K562 (cell line): Measurements from ENCODE around the gene ATP8B2. TPM values are rescaled to one million over a fixed set of nuclear protein-coding genes. Genes with fewer than 3 reads are reported as not detected.

ENCODE experiments used
- ATAC-seq: fragments of 200-7000 bp; cut with Tn5 transposase; 3 replicates; pipeline ENCODE4 v1.9.1; 2020; ENCODE audit warnings: moderate library complexity
- BruUV-seq: library from RNA; stranded (reverse); fragments of 400-500 nt; replicated peaks from 2 replicates; lab custom pipeline; 2021; lab: Mats Ljungman, UMichigan
- CTCF ChIA-PET: fragments of 300-600 bp; formaldehyde crosslinking; extraction: SDS; loops from one replicate; lab custom pipeline; 2021; ENCODE audit warnings: low intra/inter-chr PET ratio; lab: Yijun Ruan, JAX
- POLR2A ChIA-PET: fragments of 300-600, 350-650 bp; sonication (Branson Sonifier 250); formaldehyde crosslinking; extraction: SDS; loops from one replicate; lab custom pipeline; 2021; ENCODE audit warnings: antibody characterized with exemption, inconsistent platforms; lab: Yijun Ruan, JAX
- DNase-seq, 4 experiments: peaks; one replicate each; pipeline versions ENCODE4 v3.0.0 to v3.0.0-alpha.2; 2011 to 2018; ENCODE audit warnings: low spot score in 3 of 4, mixed read lengths in 3 of 4; ENCODE audit errors: extremely low read depth in 1 of 4
- FAIRE-seq: peaks from 2 replicates; lab custom pipeline; 2011; peaks lifted over from hg19 to GRCh38; lab: Jason Lieb, UNC
- H2AFZ ChIP-seq: 2 replicates; pipeline ENCODE4 v1.6.0; 2011; ENCODE audit warnings: low read depth, low read length, control low read depth, inconsistent platforms
- H3K27ac ChIP-seq: fragments of 200-600 bp; 3 replicates; pipeline ENCODE4 v1.8.0; 2011; ENCODE audit warnings: low read depth, mild to moderate bottlenecking, control low read depth, inconsistent platforms, low read length, moderate library complexity, mixed read lengths; ENCODE audit errors: extremely low read depth
- H3K27me3 ChIP-seq, 2 experiments: fragments of 300-600 bp in 1 of 2; 2 replicates in 1 of 2; 3 replicates in 1 of 2; pipeline versions ENCODE4 v1.6.0 to v1.8.0; 2011; ENCODE audit warnings: inconsistent platforms in 2 of 2, low read length in 2 of 2, mild to moderate bottlenecking in 1 of 2, mixed read lengths in 1 of 2, moderate library complexity in 1 of 2; ENCODE audit not compliant: control insufficient read depth in 2 of 2, insufficient read depth in 2 of 2
- H3K36me3 ChIP-seq: fragments of 300-600 bp; 3 replicates; pipeline ENCODE4 v1.8.0; 2011; ENCODE audit warnings: mild to moderate bottlenecking, low read length, inconsistent platforms; ENCODE audit not compliant: control insufficient read depth, insufficient read depth
- H3K4me1 ChIP-seq, 2 experiments: fragments of 200-600 bp in 1 of 2; replicated peaks in 1 of 2; 2 replicates in 1 of 2; 3 replicates in 1 of 2; pipeline versions ENCODE4 v1.5.1 to v1.8.0; 2011; ENCODE audit warnings: inconsistent platforms in 2 of 2, low read length in 2 of 2, mild to moderate bottlenecking in 1 of 2, mixed read lengths in 1 of 2, moderate library complexity in 1 of 2; ENCODE audit not compliant: control insufficient read depth in 2 of 2, insufficient read depth in 2 of 2
- H3K4me2 ChIP-seq: 2 replicates; pipeline ENCODE4 v1.6.1; 2011; ENCODE audit warnings: low read length, control low read depth, inconsistent platforms, mixed read lengths; ENCODE audit not compliant: insufficient read depth
- H3K4me3 ChIP-seq: fragments of 200-600 bp; sonication (generic), shearing (Covaris generic); 2 replicates; pipeline ENCODE4 v1.5.1; 2016; ENCODE audit warnings: control low read depth, inconsistent platforms
- H3K79me2 ChIP-seq: fragments of 200-600 bp; 3 replicates; pipeline ENCODE4 v1.8.0; 2011; ENCODE audit warnings: low read length, inconsistent platforms; ENCODE audit not compliant: control insufficient read depth, insufficient read depth
- H3K9ac ChIP-seq, 2 experiments: 2 replicates each; pipeline versions ENCODE4 v1.6.0 to v1.6.1; 2011; ENCODE audit warnings: low read depth in 2 of 2, low read length in 2 of 2, control low read depth in 1 of 2, inconsistent platforms in 1 of 2, mild to moderate bottlenecking in 1 of 2, mixed read lengths in 1 of 2; ENCODE audit not compliant: insufficient read depth in 1 of 2
- H3K9me1 ChIP-seq: one replicate; pipeline ENCODE4 v1.6.0; 2011; ENCODE audit warnings: inconsistent platforms, mild to moderate bottlenecking, low read length, moderate library complexity; ENCODE audit not compliant: control insufficient read depth, insufficient read depth
- H3K9me3 ChIP-seq: replicated peaks from 2 replicates; pipeline ENCODE4 v1.5.1; 2011; ENCODE audit warnings: low read depth, low read length, inconsistent platforms; ENCODE audit not compliant: control insufficient read depth, insufficient read depth
- H4K20me1 ChIP-seq: replicated peaks from 2 replicates; pipeline ENCODE4 v1.6.1; 2011; ENCODE audit warnings: low read length, inconsistent platforms, mixed read lengths; ENCODE audit not compliant: control insufficient read depth, insufficient read depth
- EZH2 ChIP-seq: IDR thresholded peaks from 2 replicates; pipeline ENCODE4 v1.6.1; 2012; ENCODE audit warnings: low read depth, mild to moderate bottlenecking, inconsistent platforms, low read length, borderline replicate concordance
- MYC ChIP-seq, 2 experiments: fragments of 250-450 bp in 1 of 2; sonication (Bioruptor Pico) in 1 of 2; IDR thresholded peaks; 2 replicates each; pipeline versions ENCODE4 v1.5.1 to v1.6.1; 2012 to 2021; ENCODE audit warnings: low read depth in 2 of 2, borderline replicate concordance in 1 of 2, improper control_type of control experiment in 1 of 2, low read length in 1 of 2, mild to moderate bottlenecking in 1 of 2, moderate library complexity in 1 of 2
- TFAP4 ChIP-seq: sonication (generic); formaldehyde crosslinking; IDR thresholded peaks from 2 replicates; pipeline ENCODE4 v1.8.0; 2022; ENCODE audit warnings: missing genetic modification reagents, mild to moderate bottlenecking, moderate library complexity, borderline replicate concordance
- ZNF551 ChIP-seq: fragments of 250-450 bp; sonication (Bioruptor Pico); IDR thresholded peaks from 2 replicates; pipeline ENCODE4 v1.5.0; 2021; ENCODE audit warnings: mild to moderate bottlenecking, moderate library complexity
- WGBS: fragments of 100-300 bp; shearing (Covaris generic); methylation state at CpG from one replicate; pipeline ENCODE4 v1.1.6; 2016; ENCODE audit warnings: low coverage, mixed read lengths; ENCODE audit not compliant: insufficient coverage; ENCODE audit errors: missing lambda C conversion rate; 5-methylcytosine and 5-hydroxymethylcytosine counted together
- in situ Hi-C: fragments of 300-500 bp; cut with MboI; formaldehyde crosslinking; loops from 4 replicates; pipeline ENCODE4 v1.15.0; 2018; ENCODE audit warnings: inconsistent platforms, mixed read lengths
- intact Hi-C: fragments of 100-400 bp; cut with micrococcal nuclease; formaldehyde crosslinking; loops from 2 replicates; pipeline ENCODE4 v1.14.2; 2022
- polyA plus RNA-seq, 8 experiments: library from polyadenylated mRNA; depleted of rRNA in 4 of 8; stranded (reverse) in 5 of 8; unstranded in 3 of 8; fragments of >200 nt; fragmentation: Nextera tagmentation in 2 of 8; fragmentation: Illumina TruSeq in 1 of 8; extraction: Ambion mirVana in 2 of 8; extraction: Trizol in 1 of 8; gene quantifications; 2 replicates each; pipeline versions ENCODE4 v1.2.1 to v1.2.3, GENCODE V29; 2011 to 2014; ENCODE audit warnings: inconsistent platforms in 1 of 8, missing spikeins in 1 of 8
- total RNA-seq, 7 experiments: library from RNA; depleted of rRNA in 6 of 7; stranded (reverse); fragments of >200 nt in 6 of 7; fragmentation: Illumina TruSeq in 2 of 7; extraction: Trizol in 2 of 7; gene quantifications; 2 replicates each; pipeline versions ENCODE4 v1.2.1 to v1.2.3, GENCODE V29; 2011 to 2021; ENCODE audit warnings: low replicate concordance in 1 of 7
- TF ChIP-seq, protein P1 (sequence below): IDR thresholded peaks from 2 replicates; pipeline ENCODE4 v1.6.1; 2012; ENCODE audit warnings: low read depth, low read length, improper control_type of control experiment, borderline replicate concordance
- TF ChIP-seq, protein P2 (sequence below): sonication (generic); formaldehyde crosslinking; IDR thresholded peaks from 2 replicates; pipeline ENCODE4 v1.8.1; 2023; ENCODE audit warnings: mild to moderate bottlenecking, missing genetic modification reagents, moderate library complexity

ATP8B2 gene
- total and polyA plus RNA-seq, 9 of the 15 experiments (the other 6 are each of a cell fraction or from before 2014, with no cell fraction given), result 0.27 to 33.2 (median 18.4) TPM

- no peak for ATAC-seq
- H3K9me3 ChIP-seq, result no peaks in the 10 kb centered on the region
- H4K20me1 ChIP-seq, result no peaks in the 10 kb centered on the region
- H3K4me2 ChIP-seq, result peak overlapping the region; percentile 98
- H3K27ac ChIP-seq, result no peak overlapping the region
- no peak for FAIRE-seq
- H3K9me1 ChIP-seq, result no peaks in the 10 kb centered on the region
- H3K4me3 ChIP-seq, result no peak overlapping the region
- no peak for DNase-seq
- BruUV-seq, result no TSS peak
- intact Hi-C loops, result no loop called here
- POLR2A ChIA-PET, result interaction anchor here (0.6 to 1.6 kb wide), 2 partner anchors 27 to 30 kb away, joined by 3 read pairs; no protein-coding TSS in a partner anchor
- in situ Hi-C loops, result no loop called here
- peak overlapping the region; percentile 76 for H2AFZ ChIP-seq
- TF ChIP-seq TFAP4, result 0 out of 2 replicates have a peak, but pooled peaks have one; percentile 14
- TF ChIP-seq, protein P1, sequence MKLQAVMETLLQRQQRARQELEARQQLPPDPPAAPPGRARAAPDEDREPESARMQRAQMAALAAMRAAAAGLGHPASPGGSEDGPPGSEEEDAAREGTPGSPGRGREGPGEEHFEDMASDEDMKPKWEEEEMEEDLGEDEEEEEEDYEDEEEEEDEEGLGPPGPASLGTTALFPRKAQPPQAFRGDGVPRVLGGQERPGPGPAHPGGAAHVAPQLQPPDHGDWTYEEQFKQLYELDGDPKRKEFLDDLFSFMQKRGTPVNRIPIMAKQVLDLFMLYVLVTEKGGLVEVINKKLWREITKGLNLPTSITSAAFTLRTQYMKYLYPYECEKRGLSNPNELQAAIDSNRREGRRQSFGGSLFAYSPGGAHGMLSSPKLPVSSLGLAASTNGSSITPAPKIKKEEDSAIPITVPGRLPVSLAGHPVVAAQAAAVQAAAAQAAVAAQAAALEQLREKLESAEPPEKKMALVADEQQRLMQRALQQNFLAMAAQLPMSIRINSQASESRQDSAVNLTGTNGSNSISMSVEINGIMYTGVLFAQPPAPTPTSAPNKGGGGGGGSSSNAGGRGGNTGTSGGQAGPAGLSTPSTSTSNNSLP, result no peak
- TF ChIP-seq, protein P2, sequence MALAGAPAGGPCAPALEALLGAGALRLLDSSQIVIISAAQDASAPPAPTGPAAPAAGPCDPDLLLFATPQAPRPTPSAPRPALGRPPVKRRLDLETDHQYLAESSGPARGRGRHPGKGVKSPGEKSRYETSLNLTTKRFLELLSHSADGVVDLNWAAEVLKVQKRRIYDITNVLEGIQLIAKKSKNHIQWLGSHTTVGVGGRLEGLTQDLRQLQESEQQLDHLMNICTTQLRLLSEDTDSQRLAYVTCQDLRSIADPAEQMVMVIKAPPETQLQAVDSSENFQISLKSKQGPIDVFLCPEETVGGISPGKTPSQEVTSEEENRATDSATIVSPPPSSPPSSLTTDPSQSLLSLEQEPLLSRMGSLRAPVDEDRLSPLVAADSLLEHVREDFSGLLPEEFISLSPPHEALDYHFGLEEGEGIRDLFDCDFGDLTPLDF (CRISPR knock-in tag), result no peak
- no peak for TF ChIP-seq MYC (IDR thresholded peaks at IDR 0.05; ENCODE audit: low read depth, low read length)
- no peak for TF ChIP-seq MYC (CRISPR knock-in tag; IDR thresholded peaks at IDR 0.05; ENCODE audit: borderline replicate concordance, low read depth)
- no peak for TF ChIP-seq EZH2
- TF ChIP-seq ZNF551 (CRISPR knock-in tag), result no peak
- H3K79me2 ChIP-seq, result peaks cover 33% of the 10 kb centered on the region
- CTCF ChIA-PET, result interaction anchor here (0.6 to 0.7 kb wide), 2 partner anchors 10 to 52 kb away, joined by 4 read pairs; partner anchors contain the start of gene HAX1
- peaks cover 35 to 62% of the 10 kb centered on the region in 2 experiments; a peak in 4 of 5 replicates for H3K4me1 ChIP-seq
- peak overlapping the region in 1 of 2 experiments; percentile 69; a peak in 1 of 4 replicates for H3K9ac ChIP-seq
- WGBS, result 67% methylated on average over 2 of the region's 2 CpGs
- no peaks in the 10 kb centered on the region for H3K27me3 ChIP-seq
- H3K36me3 ChIP-seq, result no peaks in the 10 kb centered on the region; the same call in 2 of the 3 replicates
Observed at GRCh38 chr1:154324241-154324640, 1.1 kb upstream of the ATP8B2 start.
